PC-3 (cell line): ENCODE measurements around the gene TMEM213.

Experiments
- EZH2 ChIP-seq: fragments of 300-600 bp; sonication (generic); IDR thresholded peaks from one replicate; pipeline ENCODE4 v1.6.1; 2017; ENCODE audit warnings: antibody characterized with exemption, mild to moderate bottlenecking, low read length; ENCODE audit not compliant: unreplicated experiment
- EZH2phosphoT487 ChIP-seq: fragments of 300-600 bp; sonication (generic); IDR thresholded peaks from 2 replicates; pipeline ENCODE4 v1.6.1; 2018; ENCODE audit warnings: mild to moderate bottlenecking, antibody characterized with exemption, low read length, borderline replicate concordance
- TF ChIP-seq, protein P1 (sequence below): fragments of 300-600 bp; sonication (generic); conservative IDR thresholded peaks from 2 replicates; pipeline ENCODE4 v1.5.1; 2017; ENCODE audit warnings: antibody characterized with exemption, low read depth, mild to moderate bottlenecking, low read length

DNA sequence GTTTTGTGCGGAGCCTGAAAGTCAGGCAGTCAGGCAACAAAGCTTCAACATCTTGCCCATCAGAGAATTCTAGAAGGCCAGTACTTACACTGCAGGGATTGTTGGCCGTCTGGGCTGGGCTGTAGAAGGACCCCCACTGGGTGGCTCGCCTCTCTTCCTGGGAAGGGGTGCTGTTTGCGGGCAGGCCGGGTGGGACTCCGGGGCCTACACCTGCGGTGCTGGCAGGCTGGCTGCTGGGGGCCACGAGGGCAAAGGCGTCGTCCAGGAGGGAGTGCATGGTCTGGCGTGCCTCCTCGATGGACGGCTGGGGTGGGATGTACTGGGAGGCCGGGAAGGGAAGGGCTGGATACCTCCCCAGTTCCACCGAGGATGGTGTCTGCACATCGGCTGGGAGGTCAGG is 63.3 kb downstream of the TMEM213 start:
- TF ChIP-seq EZH2 (no peak), EZH2phosphoT487 (no peak)
- TF ChIP-seq, protein P1, sequence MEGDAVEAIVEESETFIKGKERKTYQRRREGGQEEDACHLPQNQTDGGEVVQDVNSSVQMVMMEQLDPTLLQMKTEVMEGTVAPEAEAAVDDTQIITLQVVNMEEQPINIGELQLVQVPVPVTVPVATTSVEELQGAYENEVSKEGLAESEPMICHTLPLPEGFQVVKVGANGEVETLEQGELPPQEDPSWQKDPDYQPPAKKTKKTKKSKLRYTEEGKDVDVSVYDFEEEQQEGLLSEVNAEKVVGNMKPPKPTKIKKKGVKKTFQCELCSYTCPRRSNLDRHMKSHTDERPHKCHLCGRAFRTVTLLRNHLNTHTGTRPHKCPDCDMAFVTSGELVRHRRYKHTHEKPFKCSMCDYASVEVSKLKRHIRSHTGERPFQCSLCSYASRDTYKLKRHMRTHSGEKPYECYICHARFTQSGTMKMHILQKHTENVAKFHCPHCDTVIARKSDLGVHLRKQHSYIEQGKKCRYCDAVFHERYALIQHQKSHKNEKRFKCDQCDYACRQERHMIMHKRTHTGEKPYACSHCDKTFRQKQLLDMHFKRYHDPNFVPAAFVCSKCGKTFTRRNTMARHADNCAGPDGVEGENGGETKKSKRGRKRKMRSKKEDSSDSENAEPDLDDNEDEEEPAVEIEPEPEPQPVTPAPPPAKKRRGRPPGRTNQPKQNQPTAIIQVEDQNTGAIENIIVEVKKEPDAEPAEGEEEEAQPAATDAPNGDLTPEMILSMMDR: no peak
